Activated naive CD8-positive, alpha-beta T cell treated with anti-CD3 and anti-CD28 coated beads, Interleukin-2, amount 10 ng/mL, durations not matched to agents 7 days and 5 days (primary cell): ENCODE data around the gene PHEX. TPM values are rescaled to one million over a fixed set of nuclear protein-coding genes. Genes with fewer than 3 reads are reported as not detected.

ENCODE experiments used
- ATAC-seq: fragments of 150-1000 bp; cut with Tn5 transposase; one replicate; pipeline ENCODE4 v1.10.0; 2021; ENCODE audit warnings: low read depth, moderate library complexity
- POLR2A ChIA-PET: fragments of 350-600 bp; sonication (Branson Sonifier 250); formaldehyde crosslinking; loops from one replicate; lab custom pipeline; 2021; ENCODE audit warnings: antibody characterized with exemption; lab: Charles Lee
- DNase-seq: peaks from one replicate; pipeline ENCODE4 v3.0.0; 2021
- H3K27ac Mint-ChIP-seq: one replicate; pipeline ENCODE4 v1.8.0; 2022; ENCODE audit warnings: mild to moderate bottlenecking, mixed read lengths
- H3K27me3 Mint-ChIP-seq: one replicate; pipeline ENCODE4 v1.8.0; 2022; ENCODE audit warnings: mild to moderate bottlenecking, moderate library complexity, mixed read lengths
- H3K36me3 Mint-ChIP-seq: one replicate; pipeline ENCODE4 v1.8.0; 2021; ENCODE audit warnings: mild to moderate bottlenecking, mixed read lengths
- H3K4me1 Mint-ChIP-seq: one replicate; pipeline ENCODE4 v1.8.0; 2021; ENCODE audit warnings: mixed read lengths
- H3K4me3 Mint-ChIP-seq: one replicate; pipeline ENCODE4 v1.8.0; 2022; ENCODE audit warnings: mild to moderate bottlenecking, moderate library complexity, mixed read lengths
- H3K9me3 Mint-ChIP-seq: one replicate; pipeline ENCODE4 v1.8.0; 2021; ENCODE audit warnings: mixed read lengths
- total RNA-seq, 2 experiments: library from RNA; stranded (reverse); gene quantifications; one replicate each; pipeline ENCODE4 v1.2.3, GENCODE V29; 2021

PHEX gene
- total RNA-seq, 2 experiments from 2014 or later: 0.23 to 0.55 TPM

DNA sequence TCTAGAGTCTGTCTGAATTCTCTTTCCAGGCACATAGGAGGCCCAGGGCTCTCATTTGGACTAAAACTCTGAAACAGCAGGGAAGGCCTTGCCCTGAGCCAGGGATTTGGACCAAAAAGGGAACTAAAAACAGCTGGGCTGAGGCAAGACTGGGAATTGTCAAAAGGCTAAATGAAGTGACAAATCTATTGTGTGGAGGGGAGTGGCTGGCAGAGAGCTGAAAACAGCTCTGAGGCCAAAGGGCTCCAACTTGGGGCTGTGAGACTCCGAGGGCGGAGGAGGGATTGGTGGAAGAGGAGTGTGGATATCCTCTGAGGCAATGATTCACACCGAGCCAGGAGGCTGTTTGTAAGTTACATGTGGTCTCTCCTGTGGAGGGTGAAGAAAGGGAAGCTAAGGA, 63.2 kb downstream of the PHEX start:
- Mint-ChIP-seq H3K27me3 (no peaks in the 10 kb centered on the region), H3K36me3 (peaks cover 4% of the 10 kb centered on the region), H3K9me3 (peaks cover 1% of the 10 kb centered on the region), H3K4me1 (no peaks in the 10 kb centered on the region), H3K4me3 (no peak overlapping the region), H3K27ac (no peak overlapping the region)
- DNase-seq (no peak), ATAC-seq (no peak)
- POLR2A ChIA-PET: no interaction called here

DNA sequence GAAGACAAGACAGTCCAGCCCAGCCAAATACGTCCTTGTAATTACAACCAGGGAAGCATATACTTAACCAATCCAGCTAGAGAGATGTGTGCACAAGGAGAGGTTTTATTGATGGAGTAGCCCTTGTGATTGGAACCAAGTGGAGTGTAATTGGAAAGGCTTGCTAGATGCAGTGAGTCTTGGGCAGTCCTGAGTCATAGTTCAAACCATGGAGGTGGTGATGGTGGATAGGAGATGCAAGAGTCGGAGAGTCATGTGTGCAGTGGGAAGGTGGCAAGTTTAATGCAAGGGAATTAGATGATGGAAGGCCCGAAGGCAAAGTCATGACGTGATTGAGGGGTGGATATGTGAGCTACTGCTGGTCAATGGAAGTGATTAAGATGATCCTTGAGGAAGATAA, 63.7 kb downstream of the PHEX start:
- POLR2A ChIA-PET: no interaction called here
- H3K4me3 Mint-ChIP-seq: no peak overlapping the region
- peaks cover 3% of the 10 kb centered on the region for H3K36me3 Mint-ChIP-seq
- no peak overlapping the region for H3K27ac Mint-ChIP-seq
- DNase-seq (no peak), ATAC-seq (no peak)
- H3K4me1 Mint-ChIP-seq: no peaks in the 10 kb centered on the region
- H3K9me3 Mint-ChIP-seq: peaks cover 1% of the 10 kb centered on the region
- H3K27me3 Mint-ChIP-seq: no peaks in the 10 kb centered on the region

DNA sequence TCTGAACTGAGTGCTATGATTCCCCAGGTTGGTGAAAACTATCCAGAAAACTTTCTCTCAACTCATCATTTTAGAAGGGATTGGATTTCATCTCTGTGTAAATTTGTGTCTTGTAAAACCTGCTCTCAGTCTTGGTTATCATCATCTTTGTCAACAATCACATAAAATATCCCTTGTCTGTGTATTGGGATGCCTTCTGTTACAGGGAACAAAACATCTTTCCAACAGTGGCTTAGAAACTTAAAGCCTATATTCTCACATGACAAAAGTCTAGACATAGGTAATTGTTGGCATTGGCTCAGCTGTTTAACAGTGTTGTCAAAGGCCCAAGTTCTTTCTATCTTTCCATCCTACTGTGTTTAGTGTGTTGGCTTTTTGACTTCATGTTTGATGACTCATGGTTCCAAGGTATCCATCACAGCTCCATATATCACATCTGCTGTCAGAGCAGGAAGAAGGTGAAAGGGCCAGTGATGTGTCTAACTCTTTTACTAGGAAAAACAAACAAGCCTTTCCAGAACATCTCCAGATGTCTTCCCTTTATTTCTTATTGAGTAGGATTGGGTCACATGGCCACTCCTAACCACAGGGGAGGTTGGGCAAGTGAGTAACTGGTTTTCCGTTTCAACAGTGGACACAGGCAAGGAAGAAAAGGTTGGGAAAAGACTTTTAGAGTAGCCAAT, 65.0 kb downstream of the PHEX start:
- Mint-ChIP-seq H3K4me1 (no peaks in the 10 kb centered on the region), H3K27ac (no peak overlapping the region), H3K4me3 (no peak overlapping the region), H3K36me3 (peaks cover 2% of the 10 kb centered on the region), H3K27me3 (no peaks in the 10 kb centered on the region), H3K9me3 (no peaks in the 10 kb centered on the region)
- ATAC-seq: no peak
- POLR2A ChIA-PET: no interaction called here
- no peak for DNase-seq

DNA sequence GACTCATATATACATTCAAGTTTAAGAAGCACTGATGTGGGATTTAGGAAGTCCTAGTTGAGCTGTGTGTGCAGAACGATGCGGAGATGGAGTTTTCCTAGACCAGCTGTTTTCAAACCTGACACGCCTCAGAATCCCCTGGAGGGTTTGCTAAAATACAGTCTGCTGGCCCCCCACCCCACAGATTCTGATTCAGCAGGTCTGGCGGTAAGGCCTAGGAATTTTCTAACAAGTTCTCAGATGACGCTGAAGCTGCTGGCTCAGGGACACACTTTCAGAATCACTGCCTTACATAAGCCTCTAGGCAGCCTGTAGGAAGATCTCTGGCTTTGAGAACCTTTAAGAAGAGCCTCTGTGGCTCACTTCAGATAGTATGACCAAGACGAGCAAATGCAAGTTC, 73.1 kb downstream of the PHEX start:
- POLR2A ChIA-PET: no interaction called here
- no peaks in the 10 kb centered on the region for H3K36me3 Mint-ChIP-seq
- no peak for DNase-seq
- no peaks in the 10 kb centered on the region for H3K4me1 Mint-ChIP-seq
- H3K9me3 Mint-ChIP-seq: no peaks in the 10 kb centered on the region
- ATAC-seq: no peak
- no peaks in the 10 kb centered on the region for H3K27me3 Mint-ChIP-seq
- no peak overlapping the region for H3K4me3 Mint-ChIP-seq
- no peak overlapping the region for H3K27ac Mint-ChIP-seq

DNA sequence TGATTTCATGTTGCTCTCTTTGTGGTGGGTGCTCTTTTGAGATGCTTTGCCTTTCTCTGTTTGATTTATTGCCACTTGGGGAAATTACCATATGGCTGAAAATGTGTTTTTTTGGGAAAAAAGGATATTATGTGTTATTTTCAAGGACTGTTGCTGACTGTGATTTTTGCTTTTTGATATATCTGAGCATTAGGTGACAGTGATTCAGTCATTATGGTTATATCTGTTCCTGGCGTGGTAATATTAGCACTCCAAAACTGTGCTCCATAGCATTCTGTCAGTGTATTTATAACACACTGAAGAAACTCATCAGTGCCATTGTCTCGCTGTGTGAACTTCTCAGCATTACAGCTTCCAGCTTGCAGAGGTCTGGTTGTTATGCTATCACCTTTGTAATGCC, 73.8 kb downstream of the PHEX start:
- H3K9me3 Mint-ChIP-seq: no peaks in the 10 kb centered on the region
- DNase-seq (no peak), ATAC-seq (no peak)
- H3K4me3 Mint-ChIP-seq: no peak overlapping the region
- H3K27me3 Mint-ChIP-seq: no peaks in the 10 kb centered on the region
- H3K27ac Mint-ChIP-seq: no peak overlapping the region
- H3K36me3 Mint-ChIP-seq: no peaks in the 10 kb centered on the region
- POLR2A ChIA-PET: no interaction called here
- no peaks in the 10 kb centered on the region for H3K4me1 Mint-ChIP-seq

DNA sequence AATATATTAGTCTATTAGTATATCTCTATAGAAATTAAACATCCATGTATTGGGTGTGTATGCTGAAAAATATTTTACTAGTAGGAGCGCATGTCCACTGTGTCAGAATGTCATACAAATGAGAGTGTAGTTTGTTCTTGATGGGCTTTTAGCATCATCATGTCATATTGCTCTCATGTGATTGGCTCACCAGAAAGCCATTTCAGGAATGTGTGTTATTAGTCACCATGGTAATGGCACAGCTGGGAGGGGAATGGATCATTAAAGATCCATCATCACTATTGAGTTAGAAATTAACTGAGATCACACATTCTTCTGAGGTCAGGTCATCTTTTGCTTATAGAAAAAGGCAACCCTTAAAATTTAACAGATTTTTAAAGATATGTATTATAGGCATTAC, 77.3 kb downstream of the PHEX start:
- Mint-ChIP-seq H3K4me3 (no peak overlapping the region), H3K36me3 (no peaks in the 10 kb centered on the region), H3K27ac (no peak overlapping the region), H3K9me3 (no peaks in the 10 kb centered on the region), H3K4me1 (no peaks in the 10 kb centered on the region), H3K27me3 (no peaks in the 10 kb centered on the region)
- POLR2A ChIA-PET: no interaction called here
- DNase-seq: no peak
- ATAC-seq: no peak

DNA sequence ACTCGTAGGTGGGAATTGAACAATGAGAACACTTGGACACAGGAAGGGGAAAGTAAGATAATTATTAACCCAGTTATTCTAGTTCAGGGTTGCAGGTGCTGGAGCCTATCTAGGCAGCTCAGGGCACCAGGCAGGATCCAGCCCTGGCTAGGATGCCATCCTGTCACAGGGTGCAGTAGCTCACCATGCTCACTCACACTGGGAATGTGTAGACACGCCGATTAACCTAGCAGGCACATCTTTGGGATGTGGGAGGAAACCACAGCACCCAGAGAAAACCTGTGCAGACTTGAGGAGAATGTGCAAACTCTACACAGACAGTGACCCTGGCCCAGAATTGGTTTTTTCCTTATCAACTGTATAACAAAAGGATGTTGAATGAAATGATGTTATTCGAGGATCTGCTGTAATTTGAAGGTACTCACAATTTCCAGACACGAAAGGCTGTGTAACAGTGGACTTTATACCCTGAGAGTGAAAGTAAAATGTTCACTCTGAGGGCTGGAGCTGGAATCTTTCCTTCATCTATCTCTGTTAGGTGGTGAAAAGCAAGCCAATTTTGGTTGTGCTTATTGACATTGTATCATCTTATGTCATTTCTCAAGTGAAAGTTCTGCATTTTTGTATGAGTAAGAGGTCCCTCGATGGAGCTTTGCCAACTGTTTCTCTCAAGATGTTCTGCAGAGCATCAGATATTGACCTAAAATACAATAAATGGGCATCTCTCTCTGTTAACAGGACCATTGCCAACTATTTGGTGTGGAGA, 78.8 kb downstream of the PHEX start:
- Mint-ChIP-seq H3K36me3 (no peaks in the 10 kb centered on the region), H3K4me1 (no peaks in the 10 kb centered on the region), H3K27ac (no peak overlapping the region), H3K27me3 (no peaks in the 10 kb centered on the region), H3K9me3 (no peaks in the 10 kb centered on the region), H3K4me3 (no peak overlapping the region)
- POLR2A ChIA-PET: no interaction called here
- DNase-seq (no peak), ATAC-seq (no peak)

DNA sequence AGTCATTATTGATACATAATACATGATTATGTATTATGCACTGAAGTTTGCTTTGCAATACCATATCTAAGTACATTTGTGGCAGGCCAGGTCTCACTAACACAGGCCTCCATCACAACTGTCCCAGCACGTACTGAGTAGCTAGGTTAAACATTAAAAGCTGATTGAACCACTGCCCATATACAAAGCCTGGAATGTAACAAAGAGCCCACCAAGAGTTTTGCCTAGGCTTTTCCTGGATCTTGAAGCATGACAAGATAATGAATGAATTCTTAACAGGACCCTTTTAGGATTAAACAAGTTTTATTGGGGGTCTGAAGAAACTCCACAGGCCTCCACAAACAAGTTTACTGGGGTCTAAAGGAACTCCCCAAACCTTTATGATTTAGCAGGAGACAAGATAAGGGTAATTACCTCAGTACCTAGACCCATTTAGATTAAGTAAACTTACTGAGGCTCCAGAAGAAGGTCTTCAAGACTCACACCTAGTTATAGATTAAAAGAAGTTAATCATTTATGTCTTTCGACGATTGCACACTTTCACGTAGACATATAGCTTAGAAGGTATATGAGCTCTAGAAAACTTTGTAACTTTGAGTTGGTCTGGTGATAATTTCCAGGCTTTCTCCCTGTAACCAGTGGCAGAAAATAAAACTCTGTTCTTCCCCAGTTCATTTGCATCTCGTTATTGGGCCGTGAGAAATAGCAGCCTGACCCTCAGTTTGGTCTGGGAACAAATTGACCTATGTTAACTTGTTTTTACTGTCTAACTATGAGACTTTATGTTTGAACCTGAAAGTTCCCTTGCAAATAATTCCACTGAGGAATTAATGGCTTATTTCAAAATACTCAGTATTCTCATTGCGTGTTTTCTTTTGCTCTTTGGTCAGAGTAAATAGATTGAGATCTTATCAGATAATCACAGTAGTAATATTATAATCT, 84.8 kb downstream of the PHEX start:
- Mint-ChIP-seq H3K4me1 (no peaks in the 10 kb centered on the region), H3K4me3 (no peak overlapping the region), H3K27ac (no peak overlapping the region), H3K36me3 (no peaks in the 10 kb centered on the region), H3K9me3 (no peaks in the 10 kb centered on the region), H3K27me3 (no peaks in the 10 kb centered on the region)
- DNase-seq (no peak), ATAC-seq (no peak)
- POLR2A ChIA-PET: no interaction called here

DNA sequence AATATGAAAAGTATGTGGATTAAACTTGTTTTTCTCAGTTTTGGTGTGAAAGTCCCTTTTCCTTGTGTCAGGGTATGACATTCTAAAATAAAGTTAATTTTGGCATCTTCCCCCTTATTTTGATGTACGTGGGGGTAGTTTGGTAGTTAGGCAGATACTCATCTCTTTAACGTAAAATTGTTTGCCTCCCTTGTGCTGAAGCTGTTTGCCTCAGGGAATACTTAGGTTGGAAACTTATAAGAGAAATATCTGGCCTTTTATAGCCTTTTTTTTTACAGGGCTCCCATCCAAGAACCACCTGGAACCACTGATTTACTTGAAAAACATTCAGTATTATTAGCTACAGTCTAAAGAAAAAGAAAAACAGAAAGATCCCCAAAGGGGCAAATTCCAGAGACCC, 85.5 kb downstream of the PHEX start:
- no peak for DNase-seq
- POLR2A ChIA-PET: no interaction called here

DNA sequence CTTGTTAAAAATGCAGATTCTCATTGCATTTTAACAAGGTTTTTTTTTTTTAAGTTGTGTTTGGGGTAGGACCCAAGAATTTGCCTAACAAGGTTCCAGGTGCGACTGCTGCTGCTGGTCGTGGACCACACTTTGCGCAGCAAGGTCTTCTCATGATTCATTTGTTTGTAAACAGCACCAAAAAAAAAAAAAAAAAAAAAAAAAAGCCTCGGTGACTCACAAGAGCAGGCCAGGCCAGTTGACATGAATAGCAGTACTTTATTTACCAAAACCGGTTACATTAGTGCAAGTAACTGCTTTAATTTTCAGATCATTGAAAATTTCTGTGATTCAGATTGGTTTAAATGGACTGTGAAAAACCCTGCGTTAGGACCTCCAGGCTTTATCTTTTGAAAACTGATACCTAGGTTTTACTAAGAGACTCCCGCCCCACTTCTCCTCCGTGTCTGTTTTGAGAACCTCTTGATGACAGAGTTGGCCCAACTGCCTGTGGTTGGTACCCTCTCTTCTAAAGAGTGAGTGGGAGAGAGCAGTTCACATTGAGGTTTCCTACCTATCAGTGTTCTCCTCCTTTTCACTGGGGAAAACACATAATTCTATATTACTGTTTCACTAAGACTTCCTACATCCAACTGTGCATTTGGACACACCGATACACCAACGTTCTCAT, 86.2 kb downstream of the PHEX start:
- Mint-ChIP-seq H3K9me3 (no peaks in the 10 kb centered on the region), H3K27me3 (no peaks in the 10 kb centered on the region), H3K4me3 (no peak overlapping the region), H3K36me3 (no peaks in the 10 kb centered on the region), H3K4me1 (no peaks in the 10 kb centered on the region), H3K27ac (no peak overlapping the region)
- DNase-seq (no peak), ATAC-seq (no peak)
- POLR2A ChIA-PET: no interaction called here

More for the DNA sequence above, 85.5 kb downstream of the PHEX start:
- no peak overlapping the region for H3K4me3 Mint-ChIP-seq
- no peaks in the 10 kb centered on the region for H3K9me3 Mint-ChIP-seq
- no peak for ATAC-seq
- no peaks in the 10 kb centered on the region for H3K27me3 Mint-ChIP-seq
- H3K4me1 Mint-ChIP-seq: no peaks in the 10 kb centered on the region
- H3K27ac Mint-ChIP-seq: no peak overlapping the region
- H3K36me3 Mint-ChIP-seq: no peaks in the 10 kb centered on the region

DNA sequence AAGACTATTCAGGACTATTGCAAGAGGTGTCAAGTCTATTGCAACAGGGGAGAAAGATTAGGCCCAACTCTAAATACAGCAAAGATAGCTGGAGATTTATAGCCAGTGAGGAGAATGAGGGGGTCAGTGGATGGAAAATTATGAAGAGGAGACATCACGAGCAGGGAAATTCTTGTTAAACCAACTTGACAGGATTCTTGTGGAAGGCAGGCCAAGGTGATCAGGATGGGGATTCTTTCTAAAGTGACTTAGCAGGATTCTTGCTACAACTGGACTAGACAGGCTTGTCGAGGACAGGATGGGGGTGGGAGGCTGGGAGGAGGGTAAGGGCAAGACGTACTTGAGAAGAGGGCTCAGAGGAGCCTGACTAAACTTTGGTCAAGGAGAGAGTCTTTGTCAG, 89.0 kb downstream of the PHEX start:
- no peaks in the 10 kb centered on the region for H3K9me3 Mint-ChIP-seq
- ATAC-seq: no peak
- no peaks in the 10 kb centered on the region for H3K4me1 Mint-ChIP-seq
- H3K4me3 Mint-ChIP-seq: no peak overlapping the region
- POLR2A ChIA-PET: no interaction called here
- H3K36me3 Mint-ChIP-seq: no peaks in the 10 kb centered on the region
- H3K27ac Mint-ChIP-seq: no peak overlapping the region
- DNase-seq: no peak
- no peaks in the 10 kb centered on the region for H3K27me3 Mint-ChIP-seq

DNA sequence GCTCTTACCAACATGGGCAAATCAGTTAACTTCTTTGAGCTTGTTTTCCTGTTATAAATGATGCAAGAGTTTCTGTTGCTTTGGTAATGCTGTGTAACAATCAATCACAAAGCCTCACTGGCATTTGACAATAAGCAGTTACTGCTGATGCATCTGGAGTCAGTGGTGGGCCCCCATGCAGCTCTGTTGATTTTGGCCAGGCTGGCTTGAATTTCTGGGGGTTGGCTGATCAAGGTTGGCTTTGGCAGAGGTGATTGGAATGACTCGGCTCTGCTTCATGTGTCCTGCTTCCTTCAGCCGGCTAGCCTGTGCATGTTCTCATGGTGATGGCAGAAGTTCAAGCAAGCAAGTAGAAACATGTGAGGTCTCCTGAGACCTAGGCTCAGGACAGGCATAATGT, 90.4 kb downstream of the PHEX start:
- POLR2A ChIA-PET: no interaction called here
- Mint-ChIP-seq H3K36me3 (no peaks in the 10 kb centered on the region), H3K27me3 (peaks cover 1% of the 10 kb centered on the region), H3K4me3 (no peak overlapping the region), H3K4me1 (no peaks in the 10 kb centered on the region), H3K9me3 (no peaks in the 10 kb centered on the region), H3K27ac (no peak overlapping the region)
- ATAC-seq (no peak), DNase-seq (no peak)

DNA sequence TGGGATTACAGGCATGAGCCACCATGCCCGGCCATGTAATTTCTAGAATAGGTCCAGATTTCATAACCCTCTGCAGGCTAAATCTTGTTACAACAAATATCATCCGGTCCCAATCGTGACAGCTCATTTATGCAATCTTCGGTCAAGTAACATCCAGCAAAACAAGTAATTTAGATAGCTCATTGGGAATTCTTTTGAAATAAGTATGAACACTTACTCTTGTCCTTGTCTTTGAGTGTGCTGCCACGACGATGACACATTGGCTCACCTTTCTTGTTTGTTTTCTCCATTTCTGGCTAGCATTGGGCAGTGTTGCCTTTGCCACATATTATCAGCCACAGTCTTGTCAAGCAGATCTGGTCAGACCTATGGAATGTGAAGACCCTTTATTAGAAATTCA, 92.0 kb downstream of the PHEX start:
- Mint-ChIP-seq H3K4me3 (no peak overlapping the region), H3K36me3 (no peaks in the 10 kb centered on the region), H3K27me3 (peaks cover 2% of the 10 kb centered on the region), H3K9me3 (no peaks in the 10 kb centered on the region), H3K27ac (no peak overlapping the region), H3K4me1 (no peaks in the 10 kb centered on the region)
- ATAC-seq (no peak), DNase-seq (no peak)
- POLR2A ChIA-PET: no interaction called here
